Measurements from ENCODE around the gene PLET1. TPM values are rescaled to one million over a fixed set of nuclear protein-coding genes. Genes with fewer than 3 reads are reported as not detected.
A peak's percentile ranks its signal among the peaks of the same experiment; 100 is the strongest.

PLET1 gene
- total and polyA plus RNA-seq, 2 of the 4 experiments (the other 2 are of a cell fraction) = not detected

DNA sequence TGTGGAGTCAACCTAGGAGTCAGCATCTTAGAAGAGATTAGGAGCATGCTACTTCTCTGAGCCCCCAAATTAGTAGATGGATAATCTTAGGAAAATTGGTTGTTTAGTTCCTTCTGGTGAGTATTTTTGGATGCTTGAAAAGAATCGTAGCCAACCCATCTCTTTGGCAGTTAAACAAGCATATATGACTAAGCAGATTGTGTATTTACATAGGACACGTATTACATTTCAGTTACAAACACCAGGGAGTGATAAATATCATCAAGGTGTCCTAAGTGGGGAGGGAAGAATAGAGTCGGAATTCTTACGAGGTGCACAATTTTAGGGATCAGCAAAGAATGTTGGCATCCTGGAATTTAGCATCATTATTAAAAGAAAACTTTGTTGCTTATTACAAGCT is 13.5 kb downstream of the PLET1 start:
- DNase-seq (peak; percentile 80), ATAC-seq (ENCODE audit: low read depth) (peak; percentile 47)
- BruUV-seq (replicated peaks) = no TSS peak
- Histone ChIP-seq H2BK20ac (ENCODE audit: low read depth, low read length) (no peak overlapping the region), H4K20me1 (ENCODE audit: insufficient read depth, low read length) (no peaks in the 10 kb centered on the region), H4K5ac (ENCODE audit: low read depth, low read length) (no peak overlapping the region), H3K9me3 (ENCODE audit: control insufficient read depth, insufficient read depth, low read length) (no peaks in the 10 kb centered on the region; the same call in 1 of the 2 replicates), H2BK5ac (ENCODE audit: low read depth, low read length, poor library complexity, severe bottlenecking) (peak overlapping the region; percentile 2), H4K8ac (ENCODE audit: low read depth in 2 of 2, low read length in 2 of 2) (no peak overlapping the region), H3K23ac (ENCODE audit: low read depth, low read length) (no peak overlapping the region), H2AK5ac (ENCODE audit: low read depth, low read length) (no peak overlapping the region), H3K27ac (ENCODE audit: insufficient read depth, low read length) (no peak overlapping the region), H2AFZ (replicated peaks; ENCODE audit: low read length, poor library complexity) (no peak overlapping the region), H3K36me3 (ENCODE audit: control insufficient read depth, insufficient read depth, low read length) (peaks cover 3% of the 10 kb centered on the region; the same call in 1 of the 2 replicates), H3K4me2 (ENCODE audit: low read depth, low read length) (peak overlapping the region; percentile 79; the same call in 1 of the 2 replicates), H3K4me3 (ENCODE audit: insufficient read depth, low read depth, low read length) (no peak overlapping the region), H2AK9ac (replicated peaks; ENCODE audit: low read depth, low read length, poor library complexity) (no peak overlapping the region), H3K27me3 (ENCODE audit: control insufficient read depth, insufficient read depth, low read length) (no peaks in the 10 kb centered on the region), H2BK15ac (ENCODE audit: low read depth, low read length) (no peak overlapping the region), H3K79me1 (ENCODE audit: low read depth in 1 of 2, low read length in 2 of 2) (no peaks in the 10 kb centered on the region), H3K56ac (ENCODE audit: extremely low read depth, insufficient read depth, low read length) (no peak overlapping the region), H3K9me1 (ENCODE audit: insufficient read depth, low read length) (peaks cover 5% of the 10 kb centered on the region; the same call in 1 of the 2 replicates), H3K4me1 (ENCODE audit: control insufficient read depth, insufficient read depth, low read length) (peaks cover 3% of the 10 kb centered on the region; the same call in 1 of the 2 replicates), H3K14ac (replicated peaks; ENCODE audit: low read depth, low read length) (no peak overlapping the region), H3K18ac (ENCODE audit: low read depth, low read length) (no peak overlapping the region), H3K9ac (ENCODE audit: low read depth, low read length) (no peak overlapping the region), H3K4ac (ENCODE audit: low read depth, low read length) (no peak overlapping the region), H2BK120ac (ENCODE audit: low read depth, low read length) (peak overlapping the region; percentile 32; the same call in 1 of the 2 replicates), H4K91ac (ENCODE audit: insufficient read depth, low read depth, low read length) (no peak overlapping the region)
- in situ Hi-C loops (cut with MboI; ENCODE audit: low sequenced_read_pairs) = no loop called here
- ChIA-PET POLR2A (ENCODE audit: unreplicated experiment) (no interaction called here), CTCF (no interaction called here)
- TF ChIP-seq MAFK (IDR thresholded peaks at IDR 0.05; ENCODE audit: low read depth, low read length) = peak; percentile 30; the same call in 1 of the 2 replicates
- TF ChIP-seq NFE2L2 (IDR thresholded peaks at IDR 0.05; ENCODE audit: low read depth, low read length) = peak; percentile 82
- TF ChIP-seq, protein P1, sequence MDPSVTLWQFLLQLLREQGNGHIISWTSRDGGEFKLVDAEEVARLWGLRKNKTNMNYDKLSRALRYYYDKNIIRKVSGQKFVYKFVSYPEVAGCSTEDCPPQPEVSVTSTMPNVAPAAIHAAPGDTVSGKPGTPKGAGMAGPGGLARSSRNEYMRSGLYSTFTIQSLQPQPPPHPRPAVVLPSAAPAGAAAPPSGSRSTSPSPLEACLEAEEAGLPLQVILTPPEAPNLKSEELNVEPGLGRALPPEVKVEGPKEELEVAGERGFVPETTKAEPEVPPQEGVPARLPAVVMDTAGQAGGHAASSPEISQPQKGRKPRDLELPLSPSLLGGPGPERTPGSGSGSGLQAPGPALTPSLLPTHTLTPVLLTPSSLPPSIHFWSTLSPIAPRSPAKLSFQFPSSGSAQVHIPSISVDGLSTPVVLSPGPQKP (IDR thresholded peaks at IDR 0.05; ENCODE audit: borderline replicate concordance, low read depth, low read length) = no peak
- TF ChIP-seq RAD21 (IDR thresholded peaks at IDR 0.05; ENCODE audit: low read length) = no peak
- no peak for TF ChIP-seq RFX5 (IDR thresholded peaks at IDR 0.05; ENCODE audit: low read depth, low read length)
- TF ChIP-seq BHLHE40 (IDR thresholded peaks at IDR 0.05; ENCODE audit: low read depth, low read length) = no peak
- TF ChIP-seq, protein P2, sequence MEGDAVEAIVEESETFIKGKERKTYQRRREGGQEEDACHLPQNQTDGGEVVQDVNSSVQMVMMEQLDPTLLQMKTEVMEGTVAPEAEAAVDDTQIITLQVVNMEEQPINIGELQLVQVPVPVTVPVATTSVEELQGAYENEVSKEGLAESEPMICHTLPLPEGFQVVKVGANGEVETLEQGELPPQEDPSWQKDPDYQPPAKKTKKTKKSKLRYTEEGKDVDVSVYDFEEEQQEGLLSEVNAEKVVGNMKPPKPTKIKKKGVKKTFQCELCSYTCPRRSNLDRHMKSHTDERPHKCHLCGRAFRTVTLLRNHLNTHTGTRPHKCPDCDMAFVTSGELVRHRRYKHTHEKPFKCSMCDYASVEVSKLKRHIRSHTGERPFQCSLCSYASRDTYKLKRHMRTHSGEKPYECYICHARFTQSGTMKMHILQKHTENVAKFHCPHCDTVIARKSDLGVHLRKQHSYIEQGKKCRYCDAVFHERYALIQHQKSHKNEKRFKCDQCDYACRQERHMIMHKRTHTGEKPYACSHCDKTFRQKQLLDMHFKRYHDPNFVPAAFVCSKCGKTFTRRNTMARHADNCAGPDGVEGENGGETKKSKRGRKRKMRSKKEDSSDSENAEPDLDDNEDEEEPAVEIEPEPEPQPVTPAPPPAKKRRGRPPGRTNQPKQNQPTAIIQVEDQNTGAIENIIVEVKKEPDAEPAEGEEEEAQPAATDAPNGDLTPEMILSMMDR (conservative IDR thresholded peaks at IDR 0.05; ENCODE audit: low read depth, low read length) = no peak
- no peak for TF ChIP-seq CHD1 (IDR thresholded peaks at IDR 0.05; ENCODE audit: low read depth, low read length)
- TF ChIP-seq CEBPB (IDR thresholded peaks at IDR 0.05; ENCODE audit: low read depth, low read length) = no peak
- TF ChIP-seq, protein P3, sequence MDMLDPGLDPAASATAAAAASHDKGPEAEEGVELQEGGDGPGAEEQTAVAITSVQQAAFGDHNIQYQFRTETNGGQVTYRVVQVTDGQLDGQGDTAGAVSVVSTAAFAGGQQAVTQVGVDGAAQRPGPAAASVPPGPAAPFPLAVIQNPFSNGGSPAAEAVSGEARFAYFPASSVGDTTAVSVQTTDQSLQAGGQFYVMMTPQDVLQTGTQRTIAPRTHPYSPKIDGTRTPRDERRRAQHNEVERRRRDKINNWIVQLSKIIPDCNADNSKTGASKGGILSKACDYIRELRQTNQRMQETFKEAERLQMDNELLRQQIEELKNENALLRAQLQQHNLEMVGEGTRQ (IDR thresholded peaks at IDR 0.05; ENCODE audit: low read depth, low read length) = no peak
- TF ChIP-seq MXI1 (IDR thresholded peaks at IDR 0.05; ENCODE audit: borderline replicate concordance, low read depth, low read length) = no peak
- TF ChIP-seq POLR2A (IDR thresholded peaks at IDR 0.05; ENCODE audit: low read depth, low read length) = no peak
- TF ChIP-seq MAZ (IDR thresholded peaks at IDR 0.05; ENCODE audit: borderline replicate concordance, low read depth, low read length) = no peak
- TF ChIP-seq SMC3 (IDR thresholded peaks at IDR 0.05; ENCODE audit: low read depth, low read length) = no peak
- peak; percentile 59 for TF ChIP-seq FOS (IDR thresholded peaks at IDR 0.05; ENCODE audit: low read depth, low read length)
- no peak for TF ChIP-seq RCOR1 (IDR thresholded peaks at IDR 0.05; ENCODE audit: insufficient replicate concordance, low read length)
- dilution Hi-C loops (cut with HindIII; ENCODE audit: low sequenced_read_pairs, unreplicated experiment) = no loop called here
- intact Hi-C loops (cut with micrococcal nuclease) = no loop called here
- no CpG with 5 or more reads among the region's 4 CpGs for WGBS, 2 experiments (ENCODE audit: extremely low coverage in 2 of 2, insufficient read length in 1 of 2)
